ENCODE data around the gene AKAP6.
"Not testable (repeated sequence)": the region's sequence is repeated elsewhere in the genome, so short reads cannot be mapped to it uniquely, and the experiment has no call there.

Gene AKAP6

GRCh38 chr14:32374155-32374554 lies 45.1 kb downstream of the AKAP6 start:
- no peak for DNase-seq

- no peak for DNase-seq
Observed at GRCh38 chr14:32375663-32376062, 46.6 kb downstream of the AKAP6 start.

DNA sequence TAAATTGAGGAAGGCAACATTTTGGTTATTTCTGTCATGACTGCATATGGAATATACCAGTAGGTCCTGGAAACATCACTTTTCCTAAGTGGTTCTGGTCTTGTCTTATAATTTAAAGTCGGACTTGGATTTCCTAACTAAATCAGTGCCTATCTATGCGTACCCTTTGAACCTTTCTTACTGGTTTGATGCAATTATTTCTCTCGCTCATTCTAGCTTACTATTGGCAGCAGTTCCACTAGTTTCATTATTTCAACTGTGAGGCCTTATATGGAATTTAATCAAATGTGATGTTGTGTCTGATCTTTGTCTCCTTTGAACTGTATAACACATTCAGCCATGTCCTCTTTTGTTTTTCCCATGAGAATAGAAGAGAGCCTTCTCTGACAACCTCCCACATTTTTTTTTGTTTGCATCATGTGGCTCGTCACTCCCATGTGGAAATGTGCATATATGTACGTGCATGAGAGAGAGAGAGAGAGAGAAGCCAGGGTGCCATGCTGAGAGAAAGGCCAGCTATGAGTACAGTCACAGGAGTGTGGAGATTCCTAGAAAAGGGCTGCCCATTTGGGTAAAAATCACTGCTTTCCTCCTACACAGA lies 48.0 kb downstream of the AKAP6 start:
- no peak for DNase-seq

DNA sequence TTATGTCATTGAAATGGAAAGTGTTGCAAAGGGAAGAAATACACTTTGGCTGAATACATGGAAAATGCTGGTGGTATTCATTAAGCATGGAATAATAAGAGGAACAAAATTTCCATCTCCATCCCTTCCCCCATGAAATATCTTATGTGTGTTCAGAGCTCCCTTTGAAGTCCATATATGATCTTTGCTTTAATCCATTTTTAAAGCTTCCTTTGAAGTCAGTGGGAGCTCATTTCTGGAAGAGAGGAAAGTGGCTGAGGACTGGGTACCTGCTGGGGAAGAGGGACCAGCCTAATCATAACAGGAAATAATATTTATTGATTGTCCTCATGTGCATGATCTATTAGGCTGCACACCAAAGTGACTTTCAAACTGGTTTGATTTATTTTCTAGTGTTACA lies 49.2 kb downstream of the AKAP6 start:
- DNase-seq, result no peak

GRCh38 chr14:32379447-32379846 lies 50.3 kb downstream of the AKAP6 start:
- DNase-seq, result no peak

GRCh38 chr14:32381869-32382268 lies 52.8 kb downstream of the AKAP6 start:
- DNase-seq, result no peak

DNA sequence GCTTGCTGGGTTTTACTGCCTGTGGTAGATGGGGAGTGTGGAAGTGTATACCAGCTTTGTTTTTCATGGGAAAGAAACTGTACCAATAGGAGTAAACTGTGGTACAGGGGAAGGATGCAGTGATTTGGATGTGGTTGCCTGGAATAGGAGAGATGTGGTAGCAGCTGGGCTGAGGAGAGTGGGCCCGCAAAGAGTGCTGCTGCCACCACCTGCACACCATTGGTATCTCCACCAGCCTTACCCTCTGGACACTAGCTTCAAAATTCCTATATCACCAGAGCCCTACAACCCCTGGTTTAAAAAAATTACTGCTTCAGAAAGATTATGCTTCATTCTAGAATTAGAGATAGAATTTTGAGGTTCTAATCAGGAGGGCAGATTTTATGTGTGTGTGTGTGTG lies 53.6 kb downstream of the AKAP6 start:
- DNase-seq, result no peak

GRCh38 chr14:32383364-32384009 lies 54.4 kb downstream of the AKAP6 start:
- no peak for DNase-seq

GRCh38 chr14:32384464-32384863 lies 55.4 kb downstream of the AKAP6 start:
- DNase-seq, result no peak

DNA sequence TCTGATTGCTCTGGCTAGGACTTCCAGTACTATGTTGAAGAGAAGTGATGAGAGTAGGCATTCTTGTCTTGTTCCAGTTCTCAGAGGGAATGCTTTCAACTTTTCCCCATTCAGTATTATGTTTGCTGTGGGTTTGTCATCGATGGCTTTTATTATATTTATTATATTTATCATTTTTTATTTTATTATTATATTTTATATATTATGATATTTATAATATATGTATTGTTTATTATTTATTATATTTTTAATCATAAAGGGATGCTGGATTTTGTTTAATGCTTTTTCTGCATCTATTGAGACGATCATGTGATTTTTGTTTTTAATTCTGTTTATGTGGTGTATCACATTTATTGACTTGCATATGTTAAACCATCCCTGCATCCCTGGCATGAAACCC lies 58.2 kb downstream of the AKAP6 start:
- not testable (repeated sequence) for DNase-seq

GRCh38 chr14:32393119-32393518 lies 64.0 kb downstream of the AKAP6 start:
- no peak for DNase-seq

DNA sequence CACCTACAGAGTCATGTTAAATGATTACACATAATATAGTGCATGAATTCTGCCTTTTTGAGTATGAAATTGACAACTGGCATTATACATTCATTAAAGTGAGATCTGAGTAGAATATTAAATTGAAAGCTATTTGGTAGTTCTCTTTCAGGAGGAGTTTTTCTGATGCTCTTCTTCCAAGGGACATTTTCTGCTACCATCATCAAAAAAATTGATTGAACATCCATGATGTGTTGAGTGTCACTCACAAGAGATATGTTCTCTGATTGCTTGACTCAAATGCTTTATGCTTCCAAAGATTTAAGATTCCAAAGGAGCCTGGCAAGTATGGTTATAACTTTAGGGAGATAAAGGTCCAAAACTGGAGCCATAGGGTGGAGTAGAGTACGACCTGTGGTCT lies 64.9 kb downstream of the AKAP6 start:
- DNase-seq, result no peak

DNA sequence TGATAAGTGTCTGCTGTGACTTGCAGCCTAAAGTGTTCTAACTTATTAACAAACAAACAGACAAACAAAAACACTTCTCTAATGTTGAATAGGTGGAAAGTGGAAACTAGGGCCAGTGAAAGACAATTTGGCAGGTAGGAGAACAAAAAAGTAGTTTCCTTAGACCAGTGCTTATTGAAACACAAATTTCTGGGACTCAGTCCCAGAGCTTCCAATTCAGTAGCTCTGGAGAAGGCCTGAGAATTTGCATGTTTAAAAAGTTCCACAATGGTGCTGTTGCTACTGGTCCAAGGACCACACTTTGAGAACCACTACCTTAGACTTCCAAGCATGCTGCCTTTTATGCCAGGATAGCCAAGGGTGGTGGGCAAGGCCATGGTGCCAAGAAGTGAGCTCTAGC lies 67.8 kb downstream of the AKAP6 start:
- DNase-seq, result no peak

DNA sequence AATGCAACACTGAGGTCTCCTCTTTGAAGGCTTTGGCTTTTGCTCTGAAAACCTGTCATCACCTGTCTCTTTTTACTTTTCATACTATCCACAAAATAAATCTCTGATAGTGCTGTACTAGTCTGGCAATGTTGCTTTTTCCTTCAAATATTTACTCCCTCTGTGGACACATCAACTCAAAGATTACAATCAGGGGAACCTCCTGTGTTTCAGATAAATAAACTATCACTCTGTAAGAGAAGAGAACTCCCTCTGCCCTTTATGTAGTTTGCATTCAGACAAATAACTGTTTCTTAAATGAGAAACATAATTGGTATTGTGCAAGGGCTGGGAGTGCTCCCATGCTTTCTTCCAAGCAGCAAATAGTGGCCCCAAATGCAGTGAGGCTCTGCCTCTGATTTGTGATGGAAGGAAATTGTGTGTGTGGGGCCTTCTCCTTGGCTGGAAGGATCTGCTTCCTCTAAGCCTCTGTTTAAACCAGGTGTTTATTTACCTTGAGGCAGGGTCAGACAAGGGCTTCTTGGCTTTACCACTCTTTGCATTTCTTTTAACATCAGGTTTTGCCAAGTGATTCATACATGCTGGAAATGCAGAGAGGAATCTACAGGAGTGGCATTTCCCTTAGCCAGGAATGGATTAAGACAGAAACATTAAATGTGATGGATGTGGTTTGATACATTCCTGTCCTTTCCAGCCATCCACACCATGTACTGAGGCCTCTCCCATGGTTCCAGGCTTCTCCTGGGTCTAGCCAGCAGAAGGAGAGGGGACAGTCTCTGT lies 69.0 kb downstream of the AKAP6 start:
- no peak for DNase-seq

- no peak for DNase-seq
Observed at GRCh38 chr14:32399920-32400319, 70.8 kb downstream of the AKAP6 start.

DNA sequence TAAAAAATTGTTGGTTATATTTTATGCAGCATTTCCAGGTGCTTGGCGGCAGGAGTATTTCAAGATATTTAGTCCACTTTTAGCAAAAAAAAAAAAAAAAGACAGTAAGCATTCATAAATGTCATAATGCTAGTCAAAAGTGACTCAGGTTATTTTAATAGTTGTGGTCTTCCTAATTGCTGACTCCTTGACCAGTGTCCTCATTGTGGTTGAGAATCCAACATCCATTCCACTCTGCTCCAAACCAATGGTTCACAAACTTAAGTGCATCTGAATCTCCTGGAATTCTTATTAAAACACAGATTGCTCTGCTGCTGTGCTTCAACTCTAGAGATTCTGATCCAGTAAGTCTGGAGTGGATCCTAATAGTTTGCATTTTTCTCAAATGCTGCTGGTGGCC lies 71.4 kb downstream of the AKAP6 start:
- DNase-seq, result no peak

- DNase-seq, result no peak
Observed at GRCh38 chr14:32403021-32403420, 73.9 kb downstream of the AKAP6 start.

DNA sequence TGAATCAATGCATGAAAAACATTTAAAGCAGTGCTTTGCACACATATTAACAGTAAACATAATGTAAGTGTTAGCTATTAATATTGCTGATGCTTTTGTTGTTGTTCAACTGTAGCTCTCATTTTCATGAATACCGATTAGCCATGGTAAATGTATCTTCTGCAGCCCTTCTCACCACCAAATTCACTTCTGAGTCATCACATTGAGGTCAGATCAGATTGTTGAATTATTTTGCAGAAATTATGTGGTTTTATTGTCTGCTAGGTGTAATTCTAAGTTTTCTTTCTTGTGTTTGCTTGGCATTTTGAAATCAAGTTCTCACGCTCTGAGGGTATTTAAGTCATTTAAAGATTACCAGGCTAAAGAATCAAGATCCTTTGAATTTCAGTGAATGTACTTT lies 74.6 kb downstream of the AKAP6 start:
- DNase-seq, result no peak

GRCh38 chr14:32404784-32405573 lies 75.9 kb downstream of the AKAP6 start:
- no peak for DNase-seq

DNA sequence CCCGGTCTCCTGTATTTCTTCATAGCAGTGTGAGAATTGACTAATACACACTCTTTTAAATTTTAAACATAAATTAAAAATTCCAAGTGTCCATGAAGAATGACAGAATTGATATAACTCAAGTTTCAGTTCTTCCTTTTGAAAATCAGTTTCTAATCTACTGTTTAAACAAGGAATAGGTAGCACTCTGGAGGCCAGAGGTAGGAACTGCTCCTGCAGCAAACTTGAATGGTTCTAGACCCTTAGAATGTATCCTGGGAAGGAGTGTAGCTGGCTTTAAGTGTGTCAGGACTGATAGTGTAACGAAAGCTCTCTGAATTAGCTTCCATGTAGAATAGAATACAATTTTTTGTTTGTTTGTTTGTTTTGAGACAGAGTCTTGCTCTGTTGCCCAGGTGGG lies 76.8 kb downstream of the AKAP6 start:
- DNase-seq, result no peak

GRCh38 chr14:32407130-32407529 lies 78.0 kb downstream of the AKAP6 start:
- no peak for DNase-seq

DNA sequence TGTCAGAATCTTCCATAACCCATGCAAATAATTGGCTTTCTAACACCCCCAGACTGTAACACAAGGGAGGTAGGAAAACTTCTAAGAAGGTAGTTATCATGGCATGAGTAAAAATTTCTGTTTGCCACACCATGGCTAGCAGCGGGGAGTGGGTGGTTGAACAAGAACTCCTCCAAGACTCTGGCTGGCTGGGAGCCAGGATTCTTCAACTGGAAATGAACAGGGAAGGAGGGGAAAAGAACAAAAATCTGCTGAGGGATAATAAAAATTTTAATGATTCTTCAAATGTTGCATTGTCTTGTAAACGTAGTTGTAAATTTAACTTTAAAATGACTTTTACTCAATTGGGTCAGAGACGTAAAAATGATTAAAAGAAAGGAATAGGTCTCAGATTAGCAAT lies 78.9 kb downstream of the AKAP6 start:
- no peak for DNase-seq

DNA sequence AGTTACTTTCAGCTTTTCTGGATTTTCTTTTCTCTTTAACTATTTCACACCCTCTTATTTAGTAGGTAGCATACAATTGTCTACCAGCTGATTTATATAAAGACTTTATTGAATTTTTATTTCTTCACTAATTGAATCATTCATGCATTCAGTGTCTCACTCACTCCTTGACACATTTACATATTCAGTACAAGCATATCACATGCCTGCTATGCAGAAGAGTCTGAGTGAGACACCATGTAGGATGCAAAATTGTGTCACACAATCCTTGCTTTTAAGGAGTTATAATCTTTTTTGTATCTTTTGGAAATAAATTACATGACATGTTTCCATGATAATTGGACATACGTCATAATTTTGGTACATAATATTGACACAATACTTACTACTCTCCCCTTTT lies 83.0 kb downstream of the AKAP6 start:
- DNase-seq, result no peak

GRCh38 chr14:32412532-32412931 lies 83.4 kb downstream of the AKAP6 start:
- DNase-seq, result no peak

Measured in activated gamma-delta T cell treated with Interleukin-2 at 50 U/mL for 16 hours (primary cell).